Measurements from ENCODE around the gene USP46.

- TF ChIP-seq, protein P1, sequence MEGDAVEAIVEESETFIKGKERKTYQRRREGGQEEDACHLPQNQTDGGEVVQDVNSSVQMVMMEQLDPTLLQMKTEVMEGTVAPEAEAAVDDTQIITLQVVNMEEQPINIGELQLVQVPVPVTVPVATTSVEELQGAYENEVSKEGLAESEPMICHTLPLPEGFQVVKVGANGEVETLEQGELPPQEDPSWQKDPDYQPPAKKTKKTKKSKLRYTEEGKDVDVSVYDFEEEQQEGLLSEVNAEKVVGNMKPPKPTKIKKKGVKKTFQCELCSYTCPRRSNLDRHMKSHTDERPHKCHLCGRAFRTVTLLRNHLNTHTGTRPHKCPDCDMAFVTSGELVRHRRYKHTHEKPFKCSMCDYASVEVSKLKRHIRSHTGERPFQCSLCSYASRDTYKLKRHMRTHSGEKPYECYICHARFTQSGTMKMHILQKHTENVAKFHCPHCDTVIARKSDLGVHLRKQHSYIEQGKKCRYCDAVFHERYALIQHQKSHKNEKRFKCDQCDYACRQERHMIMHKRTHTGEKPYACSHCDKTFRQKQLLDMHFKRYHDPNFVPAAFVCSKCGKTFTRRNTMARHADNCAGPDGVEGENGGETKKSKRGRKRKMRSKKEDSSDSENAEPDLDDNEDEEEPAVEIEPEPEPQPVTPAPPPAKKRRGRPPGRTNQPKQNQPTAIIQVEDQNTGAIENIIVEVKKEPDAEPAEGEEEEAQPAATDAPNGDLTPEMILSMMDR (conservative IDR thresholded peaks at IDR 0.05; ENCODE audit: low read depth, low read length) = peak; percentile 98
- no peak for TF ChIP-seq USF2 (IDR thresholded peaks at IDR 0.05; ENCODE audit: low read depth, low read length)
- TF ChIP-seq RCOR1 (IDR thresholded peaks at IDR 0.05; ENCODE audit: insufficient replicate concordance, low read length) = no peak
- TF ChIP-seq NFE2L2 (IDR thresholded peaks at IDR 0.05; ENCODE audit: low read depth, low read length) = no peak
- TF ChIP-seq POLR2A (IDR thresholded peaks at IDR 0.05; ENCODE audit: low read depth, low read length) = peak; percentile 53; the same call in 1 of the 2 replicates
- TF ChIP-seq CEBPB (IDR thresholded peaks at IDR 0.05; ENCODE audit: low read depth, low read length) = no peak
- no peak for TF ChIP-seq CHD1 (IDR thresholded peaks at IDR 0.05; ENCODE audit: low read depth, low read length)
These were observed 113.7 kb downstream of the USP46 start for GRCh38 chr4:52545099-52546069.
